ENCODE results near the gene ANKRD63.

The ANKRD63 gene

GRCh38 chr15:40302981-40303380, 20.1 kb upstream of the ANKRD63 start:
- H3K9ac ChIP-seq (ENCODE audit: insufficient read length), result no peak overlapping the region
- H3K9me3 ChIP-seq (ENCODE audit: low read depth, low read length), result peaks cover 4% of the 10 kb centered on the region; the same call in 1 of the 2 replicates
- H3K4me3 ChIP-seq, result no peak overlapping the region
- H3K27ac ChIP-seq, result no peak overlapping the region
- no peak for DNase-seq (ENCODE audit: low read depth, low spot score)
- peaks cover 45% of the 10 kb centered on the region for H3K36me3 ChIP-seq (ENCODE audit: insufficient read depth, low read length)
- no peak for TF ChIP-seq EZH2 (IDR thresholded peaks at IDR 0.05)
- TF ChIP-seq POLR2AphosphoS5 (IDR thresholded peaks at IDR 0.05; ENCODE audit: borderline replicate concordance, low read depth, low read length), result no peak
- no peak for TF ChIP-seq FOXP2 (optimal IDR thresholded peaks at IDR 0.05; ENCODE audit: control extremely low read depth, extremely low read length, insufficient read depth)

- no peak overlapping the region for H3K4me3 ChIP-seq
- no peak overlapping the region for H3K9ac ChIP-seq (ENCODE audit: insufficient read length)
- no peak overlapping the region for H3K27ac ChIP-seq
- peaks cover 4% of the 10 kb centered on the region; the same call in 1 of the 2 replicates for H3K9me3 ChIP-seq (ENCODE audit: low read depth, low read length)
- no peak for TF ChIP-seq EZH2 (IDR thresholded peaks at IDR 0.05)
- no peak for TF ChIP-seq POLR2AphosphoS5 (IDR thresholded peaks at IDR 0.05; ENCODE audit: borderline replicate concordance, low read depth, low read length)
- H3K36me3 ChIP-seq (ENCODE audit: insufficient read depth, low read length), result peaks cover 45% of the 10 kb centered on the region
- DNase-seq (ENCODE audit: low read depth, low spot score), result no peak
Measured at GRCh38 chr15:40302288-40302886, 19.5 kb upstream of the ANKRD63 start.

- H3K9ac ChIP-seq (ENCODE audit: insufficient read length), result no peak overlapping the region
- no peak overlapping the region for H3K4me3 ChIP-seq
- TF ChIP-seq EZH2 (IDR thresholded peaks at IDR 0.05) (no peak), FOXP2 (optimal IDR thresholded peaks at IDR 0.05; ENCODE audit: control extremely low read depth, extremely low read length, insufficient read depth) (no peak), POLR2AphosphoS5 (IDR thresholded peaks at IDR 0.05; ENCODE audit: borderline replicate concordance, low read depth, low read length) (no peak)
- peaks cover 4% of the 10 kb centered on the region; the same call in 1 of the 2 replicates for H3K9me3 ChIP-seq (ENCODE audit: low read depth, low read length)
- no peak overlapping the region for H3K27ac ChIP-seq
- H3K36me3 ChIP-seq (ENCODE audit: insufficient read depth, low read length), result peaks cover 45% of the 10 kb centered on the region
- no peak for DNase-seq (ENCODE audit: low read depth, low spot score)
Measured at GRCh38 chr15:40301467-40302179, 18.8 kb upstream of the ANKRD63 start.

- TF ChIP-seq EZH2 (IDR thresholded peaks at IDR 0.05), result no peak
- no peak for TF ChIP-seq POLR2AphosphoS5 (IDR thresholded peaks at IDR 0.05; ENCODE audit: borderline replicate concordance, low read depth, low read length)
- TF ChIP-seq FOXP2 (optimal IDR thresholded peaks at IDR 0.05; ENCODE audit: control extremely low read depth, extremely low read length, insufficient read depth), result no peak
- H3K36me3 ChIP-seq (ENCODE audit: insufficient read depth, low read length), result peaks cover 45% of the 10 kb centered on the region
- H3K9ac ChIP-seq (ENCODE audit: insufficient read length), result no peak overlapping the region
- H3K27ac ChIP-seq, result no peak overlapping the region
- no peak for DNase-seq (ENCODE audit: low read depth, low spot score)
- no peak overlapping the region for H3K4me3 ChIP-seq
- H3K9me3 ChIP-seq (ENCODE audit: low read depth, low read length), result peaks cover 4% of the 10 kb centered on the region; the same call in 1 of the 2 replicates
Measured at GRCh38 chr15:40300771-40301170, 17.9 kb upstream of the ANKRD63 start.

DNA sequence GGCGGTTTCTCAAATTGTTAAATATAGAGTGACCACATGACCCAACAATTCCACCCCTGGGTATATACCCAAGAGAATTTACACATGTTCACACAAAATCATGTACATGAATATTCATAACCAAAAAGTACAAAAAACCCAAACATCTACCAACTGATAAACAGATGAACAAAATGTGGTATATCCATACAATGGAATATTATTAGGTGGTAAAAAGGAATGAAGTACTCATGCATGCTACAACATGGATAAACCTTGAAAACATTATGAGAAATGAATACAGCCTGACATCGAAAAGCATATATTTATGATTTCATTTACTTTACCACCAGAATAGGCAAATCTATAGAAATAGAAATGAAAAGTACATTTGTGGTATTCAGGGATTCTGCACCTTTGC, 17.5 kb upstream of the ANKRD63 start:
- no peak for TF ChIP-seq FOXP2 (optimal IDR thresholded peaks at IDR 0.05; ENCODE audit: control extremely low read depth, extremely low read length, insufficient read depth)
- TF ChIP-seq POLR2AphosphoS5 (IDR thresholded peaks at IDR 0.05; ENCODE audit: borderline replicate concordance, low read depth, low read length), result no peak
- no peak for TF ChIP-seq EZH2 (IDR thresholded peaks at IDR 0.05)
- Histone ChIP-seq H3K9me3 (ENCODE audit: low read depth, low read length) (peaks cover 4% of the 10 kb centered on the region; the same call in 1 of the 2 replicates), H3K27ac (no peak overlapping the region), H3K9ac (ENCODE audit: insufficient read length) (no peak overlapping the region), H3K36me3 (ENCODE audit: insufficient read depth, low read length) (peaks cover 45% of the 10 kb centered on the region), H3K4me3 (no peak overlapping the region)
- no peak for DNase-seq (ENCODE audit: low read depth, low spot score)

DNA sequence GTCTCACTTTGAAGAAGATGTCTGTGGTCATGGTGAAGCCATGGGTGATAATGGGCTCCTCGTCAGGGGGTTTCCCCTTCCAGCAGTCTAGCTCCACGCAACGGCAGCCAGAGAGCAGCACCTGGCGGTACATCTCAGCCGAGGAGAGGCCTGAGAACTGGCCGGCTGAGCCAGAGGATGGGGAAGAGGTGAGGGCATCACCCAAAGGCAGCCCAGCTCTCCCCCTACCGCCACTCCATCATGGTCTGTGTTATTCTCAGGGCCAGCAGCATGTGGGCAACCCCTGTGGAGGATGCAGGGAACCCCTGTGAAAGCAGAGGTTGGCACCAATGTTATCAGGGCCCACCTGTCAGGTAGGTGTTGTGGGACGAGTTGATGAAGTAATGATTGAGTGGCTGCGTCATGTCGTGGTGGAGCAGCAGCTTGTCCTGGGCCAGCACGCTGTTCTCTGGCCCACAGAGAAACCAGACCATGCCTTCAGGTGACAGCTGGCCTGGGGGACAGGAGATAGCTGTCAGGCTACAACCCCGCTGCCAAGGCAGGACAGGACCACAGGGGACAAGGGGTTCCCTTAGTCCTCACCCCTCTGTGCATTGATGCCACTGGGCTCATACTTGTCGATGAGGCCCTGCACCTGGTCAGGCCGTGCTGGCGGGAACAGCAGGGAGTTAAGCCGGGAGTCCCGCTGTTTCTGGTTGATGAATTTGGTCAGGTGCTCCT, 15.5 kb upstream of the ANKRD63 start:
- no peak for DNase-seq (ENCODE audit: low read depth, low spot score)
- no peak overlapping the region for H3K4me3 ChIP-seq
- H3K9me3 ChIP-seq (ENCODE audit: low read depth, low read length), result peaks cover 4% of the 10 kb centered on the region; the same call in 1 of the 2 replicates
- H3K36me3 ChIP-seq (ENCODE audit: insufficient read depth, low read length), result peaks cover 41% of the 10 kb centered on the region
- H3K27ac ChIP-seq, result no peak overlapping the region
- TF ChIP-seq EZH2 (IDR thresholded peaks at IDR 0.05), result no peak
- TF ChIP-seq FOXP2 (optimal IDR thresholded peaks at IDR 0.05; ENCODE audit: control extremely low read depth, extremely low read length, insufficient read depth), result no peak
- TF ChIP-seq POLR2AphosphoS5 (IDR thresholded peaks at IDR 0.05; ENCODE audit: borderline replicate concordance, low read depth, low read length), result no peak
- H3K9ac ChIP-seq (ENCODE audit: insufficient read length), result no peak overlapping the region

- no peak overlapping the region for H3K27ac ChIP-seq
- no peak overlapping the region for H3K9ac ChIP-seq (ENCODE audit: insufficient read length)
- H3K36me3 ChIP-seq (ENCODE audit: insufficient read depth, low read length), result peaks cover 34% of the 10 kb centered on the region
Measured at GRCh38 chr15:40297356-40297755, 14.5 kb upstream of the ANKRD63 start.

GRCh38 chr15:40296561-40297230, 13.8 kb upstream of the ANKRD63 start:
- DNase-seq (ENCODE audit: low read depth, low spot score), result no peak
- H3K9me3 ChIP-seq (ENCODE audit: low read depth, low read length), result peaks cover 4% of the 10 kb centered on the region; the same call in 1 of the 2 replicates
- TF ChIP-seq POLR2AphosphoS5 (IDR thresholded peaks at IDR 0.05; ENCODE audit: borderline replicate concordance, low read depth, low read length) (no peak), FOXP2 (optimal IDR thresholded peaks at IDR 0.05; ENCODE audit: control extremely low read depth, extremely low read length, insufficient read depth) (no peak), EZH2 (IDR thresholded peaks at IDR 0.05) (no peak)
- H3K9ac ChIP-seq (ENCODE audit: insufficient read length), result no peak overlapping the region
- no peak overlapping the region for H3K4me3 ChIP-seq
- no peak overlapping the region for H3K27ac ChIP-seq
- H3K36me3 ChIP-seq (ENCODE audit: insufficient read depth, low read length), result peaks cover 28% of the 10 kb centered on the region

More at GRCh38 chr15:40297356-40297755, 14.5 kb upstream of the ANKRD63 start:
- no peak for TF ChIP-seq POLR2AphosphoS5 (IDR thresholded peaks at IDR 0.05; ENCODE audit: borderline replicate concordance, low read depth, low read length)
- TF ChIP-seq EZH2 (IDR thresholded peaks at IDR 0.05), result no peak
- TF ChIP-seq FOXP2 (optimal IDR thresholded peaks at IDR 0.05; ENCODE audit: control extremely low read depth, extremely low read length, insufficient read depth), result no peak
- no peak overlapping the region for H3K4me3 ChIP-seq
- no peak for DNase-seq (ENCODE audit: low read depth, low spot score)
- H3K9me3 ChIP-seq (ENCODE audit: low read depth, low read length), result peaks cover 4% of the 10 kb centered on the region; the same call in 1 of the 2 replicates
